Tibial nerve (tissue), 4 donors: ENCODE data around the gene GNA12. TPM values are rescaled to one million over a fixed set of nuclear protein-coding genes. Genes with fewer than 3 reads are reported as not detected.

Experiments used
- DNase-seq, 2 donors: peaks; one replicate each; pipeline ENCODE4 v3.0.0-alpha.2; 2019; ENCODE audit warnings: low spot score in 2 of 2
- H3K27ac ChIP-seq, 4 donors: fragments of 200-600 bp; sonication (generic) in 3 of 4; one replicate each; pipeline ENCODE4 v1.5.1; 2017 to 2019; ENCODE audit warnings: mild to moderate bottlenecking in 1 of 4
- H3K27me3 ChIP-seq, 2 donors: fragments of 200-600 bp; sonication (generic) in 1 of 2; one replicate each; pipeline versions ENCODE4 v1.5.1 to v1.6.0; 2017 to 2019
- H3K36me3 ChIP-seq, 3 donors: fragments of 200-600 bp; sonication (generic); one replicate each; pipeline ENCODE4 v1.5.1; 2018 to 2019
- H3K4me1 ChIP-seq, 4 donors: fragments of 200-600 bp; sonication (generic) in 3 of 4; one replicate each; pipeline ENCODE4 v1.5.1; 2017 to 2019
- H3K4me3 ChIP-seq, 4 donors: fragments of 200-600 bp; sonication (generic) in 3 of 4; one replicate each; pipeline ENCODE4 v1.5.1; 2017 to 2019; ENCODE audit warnings: mild to moderate bottlenecking in 1 of 4, moderate library complexity in 1 of 4
- H3K9me3 ChIP-seq, 4 donors: fragments of 200-600 bp; sonication (generic) in 3 of 4; one replicate each; pipeline ENCODE4 v1.5.1; 2017 to 2019
- CTCF ChIP-seq, 5 experiments: fragments of 200-600 bp in 3 of 5; fragments of 450-650 bp in 2 of 5; sonication (generic) in 3 of 5; IDR thresholded peaks; one replicate each; pipeline ENCODE4 v1.5.1; 2016 to 2019; ENCODE audit warnings: antibody characterized with exemption in 5 of 5, mild to moderate bottlenecking in 3 of 5, moderate library complexity in 2 of 5
- EP300 ChIP-seq, 2 donors: sonication (generic); formaldehyde crosslinking; IDR thresholded peaks; one replicate each; pipeline ENCODE4 v1.6.1; 2017; ENCODE audit warnings: antibody characterized with exemption in 2 of 2, mild to moderate bottlenecking in 1 of 2
- POLR2A ChIP-seq, 2 donors: fragments of 450-650 bp; IDR thresholded peaks; one replicate each; pipeline ENCODE4 v1.6.1; 2017; ENCODE audit warnings: antibody characterized with exemption in 2 of 2, mild to moderate bottlenecking in 2 of 2, moderate library complexity in 2 of 2
- WGBS, 2 donors: methylation state at CpG; one replicate each; pipeline ENCODE4 v1.1.5; 2018; 5-methylcytosine and 5-hydroxymethylcytosine counted together
- total RNA-seq, 4 donors: library from RNA; depleted of rRNA; stranded (reverse); fragments of >200 nt; gene quantifications; one replicate each; pipeline ENCODE4 v1.1.0, GENCODE V29; 2016

GNA12 gene
- total RNA-seq, 4 donors from 2014 or later, result 21.3 to 36.0 (median 29.4) TPM

GRCh38 chr7:2721842-2722241, 122.3 kb downstream of the GNA12 start:
- TF ChIP-seq POLR2A (IDR thresholded peaks at IDR 0.05) (no peak), CTCF (IDR thresholded peaks at IDR 0.05) (no peak), EP300 (IDR thresholded peaks at IDR 0.05) (no peak)
- Histone ChIP-seq H3K9me3 (no peaks in the 10 kb centered on the region), H3K4me3 (no peak overlapping the region), H3K27me3 (no peaks in the 10 kb centered on the region), H3K27ac (no peak overlapping the region), H3K4me1 (peaks cover 0 to 5% (median 2%) of the 10 kb centered on the region in 4 donors), H3K36me3 (peaks cover 0 to 83% (median 0%) of the 10 kb centered on the region in 3 donors)
- 92% methylated on average over 19 of the region's 19 CpGs for WGBS, 2 donors
- no peak for DNase-seq

GRCh38 chr7:2720024-2720423, 124.1 kb downstream of the GNA12 start:
- Histone ChIP-seq H3K36me3 (peaks cover 0 to 87% (median 0%) of the 10 kb centered on the region in 3 donors), H3K9me3 (peaks cover 0 to 3% (median 0%) of the 10 kb centered on the region in 4 donors), H3K27ac (no peak overlapping the region), H3K27me3 (no peaks in the 10 kb centered on the region), H3K4me1 (peaks cover 0 to 17% (median 2%) of the 10 kb centered on the region in 4 donors), H3K4me3 (no peak overlapping the region)
- 93 to 96% methylated on average over 16 of the region's 16 CpGs for WGBS, 2 donors
- TF ChIP-seq POLR2A (IDR thresholded peaks at IDR 0.05) (no peak), CTCF (IDR thresholded peaks at IDR 0.05) (no peak), EP300 (IDR thresholded peaks at IDR 0.05) (no peak)
- DNase-seq, result no peak

GRCh38 chr7:2719007-2719406, 125.1 kb downstream of the GNA12 start:
- H3K9me3 ChIP-seq, result peaks cover 0 to 6% (median 0%) of the 10 kb centered on the region in 4 donors
- WGBS, 2 donors, result 80% methylated on average over 16 of the region's 16 CpGs
- no peak overlapping the region for H3K4me3 ChIP-seq
- peaks cover 0 to 95% (median 0%) of the 10 kb centered on the region in 3 donors for H3K36me3 ChIP-seq
- no peak for DNase-seq
- no peaks in the 10 kb centered on the region for H3K27me3 ChIP-seq
- peaks cover 0 to 17% (median 2%) of the 10 kb centered on the region in 4 donors for H3K4me1 ChIP-seq
- TF ChIP-seq CTCF (IDR thresholded peaks at IDR 0.05) (peak in 4 of 5 experiments; percentile 17 to 20 (median 18)), EP300 (IDR thresholded peaks at IDR 0.05) (no peak), POLR2A (IDR thresholded peaks at IDR 0.05) (no peak)
- no peak overlapping the region for H3K27ac ChIP-seq

- DNase-seq, result no peak
- Histone ChIP-seq H3K4me3 (no peak overlapping the region), H3K27me3 (no peaks in the 10 kb centered on the region), H3K4me1 (peaks cover 0 to 20% (median 2%) of the 10 kb centered on the region in 4 donors), H3K27ac (no peak overlapping the region), H3K9me3 (peaks cover 0 to 6% (median 0%) of the 10 kb centered on the region in 4 donors), H3K36me3 (peaks cover 0 to 90% (median 0%) of the 10 kb centered on the region in 3 donors)
- no peak for TF ChIP-seq CTCF (IDR thresholded peaks at IDR 0.05)
- TF ChIP-seq EP300 (IDR thresholded peaks at IDR 0.05), result no peak
- TF ChIP-seq POLR2A (IDR thresholded peaks at IDR 0.05), result no peak
- 89 to 92% methylated on average over 33 to 34 of the region's 34 CpGs for WGBS, 2 donors
Observed at GRCh38 chr7:2718296-2718965, 125.7 kb downstream of the GNA12 start.
